HCT116 (cell line): Measurements from ENCODE around the gene PACSIN2.

Source experiments
- CBX3 ChIP-seq: IDR thresholded peaks from 2 replicates; pipeline ENCODE4 v1.6.1; 2012; ENCODE audit warnings: low read depth
- CTCF ChIP-seq, 3 experiments: fragments of 200-600 bp in 1 of 3; sonication (generic) in 1 of 3; IDR thresholded peaks in 2 of 3; conservative IDR thresholded peaks in 1 of 3; 2 replicates each; pipeline ENCODE4 v1.5.1; 2012 to 2017; ENCODE audit warnings: low read depth in 2 of 3, low read length in 2 of 3, antibody characterized with exemption in 1 of 3, borderline replicate concordance in 1 of 3, control low read depth in 1 of 3, mild to moderate bottlenecking in 1 of 3, mixed read lengths in 1 of 3, mixed run types in 1 of 3, moderate library complexity in 1 of 3; ENCODE audit not compliant: insufficient read depth in 1 of 3
- ELF1 ChIP-seq: IDR thresholded peaks from 2 replicates; pipeline ENCODE4 v1.6.1; 2012; ENCODE audit warnings: low read depth, borderline replicate concordance
- EZH2 ChIP-seq: fragments of 200-600 bp; sonication (generic); IDR thresholded peaks from 2 replicates; pipeline ENCODE4 v1.6.1; 2017; ENCODE audit warnings: antibody characterized with exemption, mixed run types
- JUND ChIP-seq: IDR thresholded peaks from 2 replicates; pipeline ENCODE4 v1.6.1; 2012
- POLR2A ChIP-seq: IDR thresholded peaks from 2 replicates; pipeline ENCODE4 v1.7.0; 2011; ENCODE audit warnings: borderline replicate concordance; ENCODE audit not compliant: insufficient read depth, insufficient read length; ENCODE audit errors: extremely low read depth
- POLR2AphosphoS5 ChIP-seq: IDR thresholded peaks from 2 replicates; pipeline ENCODE4 v1.6.1; 2011; ENCODE audit warnings: mild to moderate bottlenecking, low read depth, low read length, moderate library complexity
- RAD21 ChIP-seq: IDR thresholded peaks from 2 replicates; pipeline ENCODE4 v1.6.1; 2012; ENCODE audit warnings: low read depth, mild to moderate bottlenecking
- REST ChIP-seq: IDR thresholded peaks from 2 replicates; pipeline ENCODE4 v1.6.1; 2012; ENCODE audit warnings: low read depth
- SP1 ChIP-seq: IDR thresholded peaks from 2 replicates; pipeline ENCODE4 v1.6.1; 2012; ENCODE audit warnings: low read depth
- ZNF274 ChIP-seq: fragments of 200-500 bp; sonication (Bioruptor generic); IDR thresholded peaks from 2 replicates; pipeline ENCODE4 v1.6.1; 2014; ENCODE audit warnings: mild to moderate bottlenecking, low read depth, low read length, inconsistent platforms
- TF ChIP-seq, protein P1 (sequence below): IDR thresholded peaks from 2 replicates; pipeline ENCODE4 v1.6.1; 2012
- TF ChIP-seq, protein P2 (sequence below): IDR thresholded peaks from 2 replicates; pipeline ENCODE4 v1.6.1; 2012
- TF ChIP-seq, protein P3 (sequence below): IDR thresholded peaks from 2 replicates; pipeline ENCODE4 v1.6.1; 2011; ENCODE audit warnings: mild to moderate bottlenecking, low read length, moderate library complexity; ENCODE audit not compliant: insufficient replicate concordance; ENCODE audit errors: extremely low read depth

- TF ChIP-seq POLR2A (no peak), ELF1 (no peak), CTCF (IDR thresholded peaks at IDR 0.05 in 2 of 3, conservative IDR thresholded peaks at IDR 0.05 in 1 of 3; ENCODE audit: borderline replicate concordance in 1 of 3, insufficient read depth in 1 of 3, low read depth in 2 of 3, low read length in 2 of 3) (no peak), POLR2AphosphoS5 (no peak), SP1 (no peak), EZH2 (no peak), REST (no peak), RAD21 (no peak), CBX3 (no peak), ZNF274 (no peak), JUND (no peak)
- TF ChIP-seq, protein P1, sequence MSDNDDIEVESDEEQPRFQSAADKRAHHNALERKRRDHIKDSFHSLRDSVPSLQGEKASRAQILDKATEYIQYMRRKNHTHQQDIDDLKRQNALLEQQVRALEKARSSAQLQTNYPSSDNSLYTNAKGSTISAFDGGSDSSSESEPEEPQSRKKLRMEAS: no peak
- TF ChIP-seq, protein P2, sequence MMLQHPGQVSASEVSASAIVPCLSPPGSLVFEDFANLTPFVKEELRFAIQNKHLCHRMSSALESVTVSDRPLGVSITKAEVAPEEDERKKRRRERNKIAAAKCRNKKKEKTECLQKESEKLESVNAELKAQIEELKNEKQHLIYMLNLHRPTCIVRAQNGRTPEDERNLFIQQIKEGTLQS: no peak
- TF ChIP-seq, protein P3, sequence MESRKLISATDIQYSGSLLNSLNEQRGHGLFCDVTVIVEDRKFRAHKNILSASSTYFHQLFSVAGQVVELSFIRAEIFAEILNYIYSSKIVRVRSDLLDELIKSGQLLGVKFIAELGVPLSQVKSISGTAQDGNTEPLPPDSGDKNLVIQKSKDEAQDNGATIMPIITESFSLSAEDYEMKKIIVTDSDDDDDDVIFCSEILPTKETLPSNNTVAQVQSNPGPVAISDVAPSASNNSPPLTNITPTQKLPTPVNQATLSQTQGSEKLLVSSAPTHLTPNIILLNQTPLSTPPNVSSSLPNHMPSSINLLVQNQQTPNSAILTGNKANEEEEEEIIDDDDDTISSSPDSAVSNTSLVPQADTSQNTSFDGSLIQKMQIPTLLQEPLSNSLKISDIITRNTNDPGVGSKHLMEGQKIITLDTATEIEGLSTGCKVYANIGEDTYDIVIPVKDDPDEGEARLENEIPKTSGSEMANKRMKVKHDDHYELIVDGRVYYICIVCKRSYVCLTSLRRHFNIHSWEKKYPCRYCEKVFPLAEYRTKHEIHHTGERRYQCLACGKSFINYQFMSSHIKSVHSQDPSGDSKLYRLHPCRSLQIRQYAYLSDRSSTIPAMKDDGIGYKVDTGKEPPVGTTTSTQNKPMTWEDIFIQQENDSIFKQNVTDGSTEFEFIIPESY: no peak
These were observed 122.2 kb downstream of the PACSIN2 start for GRCh38 chr22:42892571-42893316.
